ENCODE results near the gene PHF21A.

PHF21A gene

DNA sequence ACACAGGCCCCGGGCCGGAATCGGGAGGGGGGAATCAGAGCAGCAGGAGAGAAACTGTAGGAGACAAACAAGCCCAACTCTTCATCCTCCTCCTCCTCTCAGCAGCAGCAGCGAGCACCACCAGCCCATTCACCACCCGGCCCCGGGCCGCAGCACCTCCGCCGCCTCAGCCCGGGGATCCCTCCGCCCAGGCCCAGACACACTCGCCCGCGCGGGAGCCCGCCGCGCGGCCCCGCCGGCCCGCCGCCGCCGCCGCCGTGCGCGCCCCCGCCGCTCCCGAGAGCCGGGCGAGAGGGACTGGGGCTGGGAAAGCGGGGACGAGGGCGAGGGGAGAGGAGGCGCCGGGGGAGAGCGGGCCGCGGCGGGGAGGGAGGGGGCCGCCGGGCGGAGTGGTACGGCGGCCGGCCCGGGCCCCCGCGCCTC is at the start of gene PHF21A:
TSS of gene PHF21A (minus strand) at position 154 of the 423 bp plus-strand sequence. CDS start 37,235 bp downstream, outside the sequence.
- peak; percentile 95 for DNase-seq (ENCODE audit: low read depth)

DNA sequence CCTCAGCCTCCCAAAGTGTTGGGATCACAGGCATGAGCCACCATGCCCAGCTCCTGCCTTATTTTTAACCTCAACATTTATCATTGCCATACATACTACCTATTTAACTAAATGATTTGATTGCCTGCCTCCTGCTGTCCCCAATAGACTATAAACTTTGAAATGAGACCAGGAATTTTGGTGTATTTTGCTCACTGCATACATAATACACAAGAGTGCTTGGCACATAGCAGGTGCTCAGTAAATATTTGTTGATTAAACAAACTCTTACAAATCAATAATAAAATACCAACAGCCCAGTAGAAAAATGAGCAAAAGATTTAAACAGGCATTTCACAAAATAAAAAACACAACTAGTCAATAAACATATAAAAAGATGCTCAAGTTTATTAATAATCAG is 49.5 kb upstream of the PHF21A start:
- no peak for DNase-seq (ENCODE audit: low read depth)

DNA sequence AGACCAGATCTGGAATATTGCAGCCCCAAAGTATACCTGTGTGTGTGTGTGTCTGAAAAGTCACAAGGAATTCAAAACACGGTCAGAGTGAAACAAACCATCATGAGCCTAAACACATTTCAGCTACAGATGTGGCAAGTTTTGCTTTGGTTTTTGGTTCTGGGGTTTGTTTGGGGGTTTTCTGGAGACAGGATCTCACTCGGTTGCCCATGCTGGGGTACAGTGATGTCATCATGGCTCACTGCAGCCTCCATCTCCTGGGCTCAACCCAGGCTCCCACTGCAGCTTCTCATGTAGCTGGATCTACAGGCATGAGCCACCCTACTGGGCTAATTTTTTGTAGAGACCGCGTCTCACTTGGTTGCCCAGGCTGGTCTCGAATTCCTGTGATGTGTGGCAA is 41.4 kb upstream of the PHF21A start:
- DNase-seq (ENCODE audit: low read depth) = no peak

DNA sequence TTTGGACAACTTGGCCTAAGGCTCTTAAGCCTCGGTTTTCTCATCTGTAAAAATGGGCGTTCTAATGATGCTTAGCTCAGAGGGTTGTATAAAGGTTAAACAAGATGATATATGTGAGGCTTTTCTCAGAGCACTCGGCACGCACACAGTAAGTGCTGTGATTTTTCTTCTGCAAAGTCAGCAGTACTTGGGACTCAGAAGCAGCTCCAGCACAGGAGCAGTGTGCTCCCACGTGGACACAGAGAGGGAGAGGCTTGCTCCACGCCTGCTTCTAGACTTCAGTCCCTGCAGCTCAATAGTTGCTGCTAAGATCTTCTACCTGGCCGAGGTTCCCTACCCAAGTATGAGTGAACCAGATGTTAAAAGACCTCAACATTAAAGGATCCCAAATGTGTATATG is 39.9 kb upstream of the PHF21A start:
- DNase-seq (ENCODE audit: low read depth) = peak; percentile 10

DNA sequence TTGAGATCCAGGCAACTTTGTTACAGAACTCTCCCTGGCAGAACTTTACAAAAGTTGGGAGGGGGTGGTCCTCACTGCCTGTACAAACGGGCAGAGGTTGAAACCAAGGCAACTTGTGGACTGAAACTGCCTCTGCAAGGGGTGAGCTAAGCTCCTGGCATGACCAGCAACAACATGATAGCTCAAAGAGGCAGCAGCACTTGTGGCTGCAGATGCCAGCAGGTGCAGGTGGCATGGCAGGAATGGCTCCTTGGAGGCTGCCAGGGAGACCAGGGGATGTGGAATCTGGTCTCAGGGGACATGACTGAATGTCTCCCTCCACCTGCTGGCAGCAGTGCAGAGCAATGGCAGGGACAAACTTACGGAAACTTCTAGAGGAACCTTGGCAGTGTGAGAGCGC is 38.8 kb upstream of the PHF21A start:
- no peak for DNase-seq (ENCODE audit: low read depth)

DNA sequence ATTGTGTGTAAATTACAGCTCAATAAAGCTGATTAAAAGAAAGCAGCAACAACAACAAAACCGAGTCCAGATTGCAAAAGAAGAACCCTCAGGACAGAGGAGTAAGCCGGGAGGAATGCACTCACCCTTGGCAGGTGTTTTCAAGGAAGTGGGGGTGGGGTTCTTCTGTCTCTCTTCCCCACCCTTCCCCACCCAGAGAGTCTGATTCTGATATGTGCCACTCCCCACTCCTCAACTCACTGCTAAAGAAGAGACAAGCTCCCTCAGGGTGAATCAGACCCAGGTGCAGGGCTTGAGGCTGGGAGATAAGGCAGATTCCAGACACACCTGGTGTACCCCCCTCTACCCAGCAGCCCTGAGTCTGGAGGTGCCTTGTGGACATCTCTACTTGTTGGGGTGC is 38.4 kb upstream of the PHF21A start:
- no peak for DNase-seq (ENCODE audit: low read depth)

DNA sequence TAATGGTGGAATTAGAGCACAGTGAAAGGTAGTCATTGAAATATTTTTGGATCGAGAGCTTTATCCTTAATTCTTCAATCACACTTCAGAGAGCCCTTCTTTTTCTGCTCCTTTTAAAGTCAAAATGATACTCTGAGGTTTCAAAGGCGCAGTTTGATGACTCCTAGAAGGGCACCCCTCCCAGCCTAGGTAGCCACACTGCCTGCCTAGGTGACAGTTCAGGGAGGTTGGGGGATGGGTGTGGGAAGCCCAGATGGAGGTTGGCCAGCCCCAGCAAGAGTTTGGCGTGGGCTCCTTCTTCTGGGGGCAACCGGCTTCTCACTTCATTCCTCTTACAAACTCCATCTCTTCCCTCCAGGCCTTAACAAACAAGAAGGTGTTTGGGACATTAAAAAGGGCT is 28.6 kb upstream of the PHF21A start:
- no peak for DNase-seq (ENCODE audit: low read depth)

DNA sequence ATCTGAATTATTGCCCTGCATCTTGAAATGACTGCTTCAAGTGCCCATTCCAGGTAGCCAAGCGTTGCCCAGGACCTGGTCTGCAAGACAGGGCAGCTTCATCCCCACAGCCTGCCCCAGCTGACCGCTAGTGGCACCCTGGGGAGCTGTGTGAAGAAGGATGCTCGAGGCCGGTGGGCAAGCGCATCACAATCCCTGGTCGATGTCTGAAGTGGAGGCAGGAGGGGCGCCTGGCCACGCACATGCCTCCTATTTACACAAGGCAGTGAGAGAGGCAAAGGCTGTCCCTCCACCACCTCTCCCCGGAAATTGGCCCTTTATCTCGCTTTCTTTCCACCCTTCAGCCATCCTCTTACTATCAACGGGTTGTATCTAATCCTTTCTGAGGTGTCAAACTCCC is 28.1 kb upstream of the PHF21A start:
- no peak for DNase-seq (ENCODE audit: low read depth)

DNA sequence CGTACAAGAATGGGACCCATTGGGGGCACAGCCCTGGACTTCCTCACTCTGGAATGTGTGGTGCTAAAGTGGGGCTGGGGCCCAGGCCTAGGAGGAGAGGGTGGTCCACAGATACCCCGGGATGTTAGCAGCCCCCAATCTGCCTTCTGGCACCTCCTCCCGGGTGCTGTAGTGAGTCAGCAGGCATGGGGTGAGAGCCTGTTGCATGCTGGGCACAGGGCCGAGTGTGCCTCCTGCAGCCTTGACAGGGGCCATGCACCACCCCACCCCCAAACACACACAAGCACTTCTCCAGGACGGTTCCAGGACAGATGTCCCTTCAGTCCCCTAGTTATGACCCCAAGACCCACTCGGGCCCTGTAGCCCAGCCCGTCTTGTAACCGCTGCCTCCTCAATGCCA is 23.5 kb upstream of the PHF21A start:
- DNase-seq (ENCODE audit: low read depth) = no peak

DNA sequence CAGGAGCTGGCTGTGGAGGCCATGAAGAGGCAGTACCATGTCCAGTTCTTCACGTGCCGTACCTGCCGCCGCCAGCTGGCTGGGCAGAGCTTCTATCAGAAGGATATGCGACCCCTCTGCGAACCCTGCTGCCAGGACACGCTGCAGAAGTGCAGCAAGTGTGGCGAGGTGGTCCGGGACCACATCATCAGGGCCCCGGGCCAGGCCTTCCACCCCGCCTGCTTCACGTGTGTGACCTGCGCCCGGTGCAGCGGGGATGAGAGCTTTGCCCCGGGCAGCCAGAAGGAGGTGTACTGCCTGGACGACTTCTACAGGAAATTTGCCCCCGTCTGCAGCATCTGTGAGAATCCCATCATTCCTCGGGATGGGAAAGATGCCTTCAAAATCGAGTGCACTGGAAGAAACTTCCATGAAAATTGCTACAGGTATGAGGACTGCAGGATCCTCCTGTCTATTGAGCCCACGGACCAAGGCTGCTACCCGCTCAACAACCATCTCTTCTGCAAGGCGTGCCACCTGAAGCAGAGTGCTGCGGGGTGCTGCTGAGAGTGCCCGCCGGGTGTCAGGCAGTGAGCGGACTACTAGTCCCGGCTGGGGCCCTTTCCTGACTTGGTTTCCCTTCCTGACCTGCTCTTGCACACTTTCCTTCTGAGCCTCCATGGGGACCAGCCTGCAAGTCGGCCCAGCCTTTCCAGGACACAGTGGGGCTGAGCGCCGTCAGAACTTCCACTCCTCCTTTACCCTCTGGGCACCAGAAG is 22.0 kb upstream of the PHF21A start:
- no peak for DNase-seq (ENCODE audit: low read depth)

DNA sequence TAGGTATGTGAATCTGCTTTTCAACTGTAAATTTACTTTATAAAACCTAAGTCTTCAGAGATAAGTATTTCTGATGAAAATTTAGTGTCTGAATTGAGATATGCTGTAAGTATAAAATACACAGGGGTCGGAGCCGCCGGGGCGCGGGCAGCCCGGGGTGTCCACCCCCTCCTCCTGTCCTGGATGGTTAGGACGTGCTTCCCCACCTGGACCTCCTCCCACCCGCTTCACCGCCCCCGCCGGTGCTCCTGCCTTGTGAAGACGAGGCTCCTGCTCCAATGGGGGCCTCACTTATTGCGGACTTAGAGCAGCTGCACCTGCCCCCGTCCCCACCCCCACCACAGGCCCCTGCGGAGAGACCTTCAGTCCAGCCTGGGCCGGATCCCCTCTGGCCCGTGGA is 21.3 kb upstream of the PHF21A start:
- no peak for DNase-seq (ENCODE audit: low read depth)

DNA sequence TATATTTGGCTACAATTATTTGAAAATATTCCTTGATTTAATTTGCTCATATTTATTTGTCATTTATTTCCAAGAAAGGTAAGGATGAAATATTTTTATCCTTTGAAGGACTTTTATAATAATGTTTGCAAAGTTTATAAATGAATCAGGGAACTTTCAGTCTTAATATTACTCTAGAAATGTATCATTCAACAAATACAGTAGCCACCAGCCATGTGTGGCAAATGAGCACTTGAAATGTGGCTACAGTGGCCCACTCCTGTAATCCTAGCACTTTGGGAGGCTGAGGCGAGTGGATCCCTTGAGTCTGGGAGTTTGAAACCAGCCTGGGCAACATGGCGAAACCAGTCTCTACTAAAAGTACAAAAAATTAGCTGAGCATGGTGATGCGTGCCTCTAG is 20.3 kb upstream of the PHF21A start:
- no peak for DNase-seq (ENCODE audit: low read depth)

DNA sequence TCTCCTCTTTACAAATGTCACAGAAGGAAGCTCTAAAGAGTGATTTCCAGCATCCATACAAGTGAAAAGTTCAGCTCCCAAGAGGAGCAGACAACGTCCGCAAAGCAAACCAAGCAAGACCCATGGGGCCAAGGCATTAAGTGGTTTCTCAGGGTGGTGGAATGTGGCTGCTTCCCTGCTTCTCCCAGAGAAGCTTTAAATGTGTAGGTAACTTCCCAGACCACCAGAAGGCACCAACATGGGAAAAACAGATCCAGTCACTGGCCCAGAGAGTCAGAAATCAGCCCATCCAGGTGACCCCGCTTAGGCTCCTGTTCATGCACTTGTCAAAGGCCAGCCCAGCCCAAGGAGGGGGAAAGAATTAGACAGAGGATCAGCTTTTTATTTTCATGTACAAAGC is 13.3 kb upstream of the PHF21A start:
- no peak for DNase-seq (ENCODE audit: low read depth)

DNA sequence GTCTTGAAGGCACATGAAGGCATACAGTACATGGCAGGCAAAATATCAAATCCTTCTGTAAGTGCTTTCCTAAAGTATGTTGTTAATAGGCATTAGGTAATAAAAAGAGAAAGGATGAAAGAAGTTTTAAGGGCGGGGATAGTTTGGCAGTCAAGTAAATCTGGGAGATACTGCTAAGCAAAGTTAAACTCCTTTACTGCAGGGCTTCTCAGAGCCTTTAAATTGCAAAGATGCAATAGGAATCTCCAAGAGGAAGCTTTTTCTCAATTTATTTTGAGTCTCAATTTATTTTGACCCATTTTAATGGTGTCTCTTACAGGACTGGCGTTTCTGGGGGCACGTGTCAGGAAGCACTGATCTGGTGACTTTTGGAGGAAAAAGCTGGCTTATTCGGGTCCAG is 12.8 kb upstream of the PHF21A start:
- no peak for DNase-seq (ENCODE audit: low read depth)

DNA sequence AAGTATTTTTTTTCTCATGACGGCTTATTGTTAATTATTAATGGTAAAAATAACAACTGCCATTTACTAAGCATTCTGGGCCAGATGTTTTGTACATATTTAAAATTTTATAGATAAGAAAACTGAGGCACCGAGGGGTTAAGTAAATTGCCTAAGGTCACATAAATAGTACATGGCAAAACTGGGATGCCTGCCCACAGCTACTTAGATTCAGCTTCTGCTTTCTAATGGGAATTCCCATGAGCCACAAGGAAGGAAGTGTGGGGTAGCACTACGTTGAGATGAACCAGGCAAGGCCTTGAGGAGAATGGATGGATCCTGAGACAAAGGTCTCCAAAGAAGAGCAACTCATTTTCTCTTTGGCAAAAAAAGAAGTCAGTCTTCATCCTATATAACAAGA is 11.9 kb upstream of the PHF21A start:
- DNase-seq (ENCODE audit: low read depth) = peak; percentile 28

DNA sequence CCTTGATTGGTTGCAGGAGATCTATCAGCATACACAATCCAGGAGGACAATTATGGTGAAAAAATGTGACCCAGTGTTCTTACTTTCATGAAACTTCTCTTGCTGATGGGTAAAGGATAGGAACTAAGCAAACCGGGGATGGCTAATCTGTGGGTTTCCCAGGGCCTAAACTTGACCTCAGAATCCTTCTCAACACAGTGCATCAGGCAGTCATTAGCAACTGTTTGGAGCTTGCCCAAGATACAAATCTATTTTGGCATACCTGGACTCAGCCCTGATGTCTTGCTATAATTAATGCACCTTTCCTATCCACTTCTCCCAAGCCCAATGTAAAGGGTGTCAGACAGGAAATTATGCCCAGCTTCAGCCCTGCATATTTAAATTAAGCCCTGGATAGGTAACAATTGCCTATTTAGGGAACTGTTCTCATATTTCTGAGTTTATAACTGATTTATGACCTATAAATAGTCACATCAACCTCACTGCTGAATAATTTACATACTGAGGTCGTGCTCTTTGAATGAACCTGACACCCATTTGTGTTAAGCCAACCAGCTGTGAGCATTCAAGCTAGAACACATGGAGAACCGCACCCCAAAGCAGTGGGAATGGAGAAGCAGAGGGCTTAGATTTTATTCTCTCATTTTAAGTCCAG is 9.2 kb upstream of the PHF21A start:
- DNase-seq (ENCODE audit: low read depth) = no peak

DNA sequence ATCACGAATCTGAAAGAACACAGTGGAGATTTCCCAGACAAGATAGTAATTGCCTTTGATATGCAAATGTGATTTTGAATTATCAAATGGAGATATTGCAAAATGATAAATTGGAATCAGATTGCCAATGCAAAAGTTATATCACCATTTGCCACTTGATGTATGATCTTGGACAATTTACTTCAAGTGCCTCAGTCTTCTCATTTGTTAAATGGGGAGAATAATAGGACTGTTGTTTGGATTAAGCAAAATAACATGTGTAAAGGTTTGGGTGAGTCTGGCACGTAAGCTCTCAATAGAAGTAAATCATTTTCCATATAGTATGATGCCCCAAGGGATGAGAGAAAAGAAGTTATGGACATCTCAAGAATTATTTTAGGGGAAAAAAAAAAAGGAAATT is 7.9 kb upstream of the PHF21A start:
- DNase-seq (ENCODE audit: low read depth) = no peak

DNA sequence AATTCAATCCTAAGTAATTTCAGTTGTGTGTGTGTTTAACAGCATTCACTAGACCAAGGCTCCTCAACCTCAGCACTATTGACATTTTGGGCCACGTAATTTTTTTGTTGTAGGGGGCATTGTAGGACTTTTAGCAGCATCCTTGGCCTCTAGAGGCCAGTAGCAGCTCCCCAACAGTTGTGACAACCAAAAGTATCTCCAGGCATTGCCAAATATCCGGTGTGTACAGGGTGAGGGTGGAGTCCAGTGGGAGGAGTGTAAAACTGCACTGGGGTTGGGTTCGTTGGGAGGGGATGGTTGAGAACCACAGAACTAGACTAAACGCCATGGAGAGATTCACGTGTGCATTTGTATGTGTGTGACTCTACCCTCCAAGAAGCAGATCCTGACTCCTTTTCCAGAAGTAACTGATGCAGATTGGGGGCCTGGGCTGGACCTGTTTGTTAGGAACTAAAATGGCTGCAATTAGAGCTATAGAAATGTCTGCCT is 5.9 kb upstream of the PHF21A start:
- DNase-seq (ENCODE audit: low read depth) = peak; percentile 73

DNA sequence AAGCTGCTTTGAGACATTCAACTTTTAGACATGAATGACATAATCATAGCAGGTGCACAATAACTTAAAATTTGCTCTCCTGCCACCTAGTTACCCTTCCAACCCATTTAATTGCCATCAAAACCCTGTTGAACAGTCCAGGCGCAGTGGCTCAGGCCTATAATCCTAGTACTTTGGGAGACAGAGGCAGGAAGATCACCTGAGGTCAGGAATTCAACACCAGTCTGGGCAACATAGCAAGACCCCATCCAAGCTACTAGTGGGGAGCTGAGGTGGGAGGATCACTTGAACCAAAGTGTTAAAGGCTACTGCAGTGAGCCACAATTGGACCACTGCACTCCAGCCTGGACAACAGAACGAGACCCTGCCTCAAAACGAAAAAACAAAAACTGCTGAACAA is 4.0 kb upstream of the PHF21A start:
- no peak for DNase-seq (ENCODE audit: low read depth)

DNA sequence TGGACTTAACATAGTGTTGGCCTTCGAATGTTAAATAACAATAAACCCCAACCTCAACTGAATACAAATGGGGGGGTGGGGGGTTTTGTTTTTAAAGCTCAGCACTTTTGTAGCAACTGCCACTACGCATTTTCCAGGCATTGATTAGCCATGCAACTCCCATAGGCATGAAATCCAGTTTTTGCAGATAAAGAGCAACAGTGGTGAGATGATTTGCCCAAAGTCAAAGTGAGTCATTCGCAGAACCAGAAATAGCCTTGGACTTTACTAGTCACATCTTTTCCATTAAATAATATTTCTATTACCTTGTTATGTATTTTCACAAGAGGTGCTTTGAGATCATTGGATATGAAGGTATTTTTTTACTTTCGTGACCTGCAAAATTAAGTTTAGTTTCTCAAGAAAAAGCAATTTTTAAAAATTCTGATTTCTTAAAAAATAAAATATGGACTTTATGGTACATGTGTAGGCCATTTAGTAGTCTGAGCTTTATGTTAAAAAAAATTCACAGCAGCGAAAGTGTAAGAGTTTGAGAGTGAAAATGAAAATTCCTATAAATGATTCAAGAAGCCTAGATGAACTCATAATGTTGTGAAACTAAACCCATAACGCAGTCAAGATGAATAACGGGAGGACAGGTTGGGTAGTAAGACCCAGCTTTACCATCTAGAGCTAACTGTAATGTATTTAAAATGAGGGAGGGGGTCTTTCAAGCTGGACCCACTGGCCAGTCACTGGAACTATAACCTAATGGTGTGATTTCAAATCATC is 1.9 kb upstream of the PHF21A start:
- peak; percentile 41 for DNase-seq (ENCODE audit: low read depth)

DNA sequence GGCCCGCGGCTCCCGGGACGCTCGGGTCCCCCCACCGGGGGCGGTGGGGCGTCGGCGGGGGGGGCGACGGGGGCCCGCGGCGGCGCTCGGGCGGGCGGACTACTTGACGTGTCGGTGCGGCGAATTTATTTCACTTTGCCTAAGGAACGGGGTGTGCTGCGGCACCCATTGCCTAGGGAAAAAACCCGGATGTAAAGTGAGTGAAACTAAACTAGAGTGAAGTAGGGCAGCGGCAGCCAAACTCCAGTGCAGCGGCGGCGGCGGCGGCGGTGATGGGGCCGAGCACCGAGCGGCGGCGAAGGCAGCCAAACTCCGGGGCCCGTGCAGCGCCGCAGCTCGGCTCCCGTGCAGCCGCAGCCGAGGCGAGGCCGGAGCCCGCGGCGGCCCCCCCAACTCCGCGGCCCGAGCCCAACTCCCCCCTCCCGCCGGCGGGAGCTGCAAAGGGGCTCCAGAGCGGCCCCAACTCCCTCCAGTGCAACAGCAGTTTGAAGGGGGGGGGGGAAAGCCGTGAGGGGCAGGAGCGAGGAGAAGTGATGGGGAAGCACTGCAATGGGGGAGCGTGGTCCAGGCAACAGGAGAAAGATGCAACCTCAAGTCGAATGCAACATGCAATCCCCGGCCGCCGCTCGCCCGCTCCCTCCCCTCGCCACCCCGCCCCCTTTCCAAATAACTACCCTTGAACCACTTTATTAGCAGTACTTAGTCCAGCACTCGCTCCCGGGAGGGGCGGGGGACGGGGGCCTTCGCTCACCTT is 647 bp upstream of the PHF21A start:
- peak; percentile 94 for DNase-seq (ENCODE audit: low read depth)
